Measurements from ENCODE around the gene PRR23E. TPM values are rescaled to one million over a fixed set of nuclear protein-coding genes. Genes with fewer than 3 reads are reported as not detected.

PRR23E gene
- total RNA-seq: not detected
- not detected for polyA plus RNA-seq (2013, experiment 1 of 2)
- not detected for polyA plus RNA-seq (2013, experiment 2 of 2)
- 0 reads per million in 172 experiments for total RNA-seq

- no peaks in the 10 kb centered on the region for H3K4me1 ChIP-seq (ENCODE audit: insufficient read depth, low read length)
- H3K27me3 ChIP-seq (ENCODE audit: control insufficient read depth in 1 of 2, insufficient read depth in 2 of 2, low read length in 2 of 2): peaks cover 0 to 2% of the 10 kb centered on the region in 2 experiments
- no peak for ATAC-seq (ENCODE audit: poor library complexity)
- CTCF ChIA-PET: no interaction called here
- peaks cover 2% of the 10 kb centered on the region for H3K9me3 Mint-ChIP-seq
- peaks cover 0 to 23% of the 10 kb centered on the region in 2 experiments for H3K9me3 ChIP-seq (ENCODE audit: control insufficient read depth in 1 of 2, insufficient read depth in 1 of 2, low read length in 2 of 2)
- H3K4me3 Mint-ChIP-seq: no peak within 1 kb of the TSS
- H3K4me3 ChIP-seq (ENCODE audit: low read length): no peak within 1 kb of the TSS
- intact Hi-C loops (cut with DNase I, micrococcal nuclease): no loop called here
- no peaks in the 10 kb centered on the region for H3K36me3 ChIP-seq (ENCODE audit: insufficient read depth, low read length)
- DNase-seq: no peak
- TF ChIP-seq, protein P1, sequence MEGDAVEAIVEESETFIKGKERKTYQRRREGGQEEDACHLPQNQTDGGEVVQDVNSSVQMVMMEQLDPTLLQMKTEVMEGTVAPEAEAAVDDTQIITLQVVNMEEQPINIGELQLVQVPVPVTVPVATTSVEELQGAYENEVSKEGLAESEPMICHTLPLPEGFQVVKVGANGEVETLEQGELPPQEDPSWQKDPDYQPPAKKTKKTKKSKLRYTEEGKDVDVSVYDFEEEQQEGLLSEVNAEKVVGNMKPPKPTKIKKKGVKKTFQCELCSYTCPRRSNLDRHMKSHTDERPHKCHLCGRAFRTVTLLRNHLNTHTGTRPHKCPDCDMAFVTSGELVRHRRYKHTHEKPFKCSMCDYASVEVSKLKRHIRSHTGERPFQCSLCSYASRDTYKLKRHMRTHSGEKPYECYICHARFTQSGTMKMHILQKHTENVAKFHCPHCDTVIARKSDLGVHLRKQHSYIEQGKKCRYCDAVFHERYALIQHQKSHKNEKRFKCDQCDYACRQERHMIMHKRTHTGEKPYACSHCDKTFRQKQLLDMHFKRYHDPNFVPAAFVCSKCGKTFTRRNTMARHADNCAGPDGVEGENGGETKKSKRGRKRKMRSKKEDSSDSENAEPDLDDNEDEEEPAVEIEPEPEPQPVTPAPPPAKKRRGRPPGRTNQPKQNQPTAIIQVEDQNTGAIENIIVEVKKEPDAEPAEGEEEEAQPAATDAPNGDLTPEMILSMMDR (IDR thresholded peaks at IDR 0.05): no peak
- H3K27ac Mint-ChIP-seq: no peak within 1 kb of the TSS
- H3K4me1 Mint-ChIP-seq (ENCODE audit: low read depth): no peaks in the 10 kb centered on the region
- H3K36me3 Mint-ChIP-seq (ENCODE audit: low read depth): no peaks in the 10 kb centered on the region
- H3K27me3 Mint-ChIP-seq: peaks cover 14% of the 10 kb centered on the region
- no peak within 1 kb of the TSS for H3K27ac ChIP-seq (ENCODE audit: low read depth in 1 of 2, low read length in 2 of 2)
- POLR2A ChIA-PET: interaction anchor here (1.4 kb wide), 1 partner anchor 9 kb away, joined by 4 read pairs; no protein-coding TSS in a partner anchor
Observed at GRCh38 chr3:127192576-127193232, at the start of gene PRR23E. Gene PRR23E (plus strand): TSS chr3:127193131. CDS start chr3:127196686, 3,555 bp downstream.

GRCh38 chr3:127143172-127143571 is 49.8 kb upstream of the PRR23E start:
- ChIA-PET POLR2A (no interaction called here), CTCF (no interaction called here)
- Mint-ChIP-seq H3K27ac (no peak overlapping the region), H3K27me3 (peaks cover 7% of the 10 kb centered on the region), H3K36me3 (ENCODE audit: low read depth) (no peaks in the 10 kb centered on the region), H3K9me3 (no peaks in the 10 kb centered on the region), H3K4me3 (no peak overlapping the region), H3K4me1 (ENCODE audit: low read depth) (no peaks in the 10 kb centered on the region)
- H3K9me3 ChIP-seq (ENCODE audit: control insufficient read depth in 1 of 2, insufficient read depth in 1 of 2, low read length in 2 of 2): peaks cover 0 to 12% of the 10 kb centered on the region in 2 experiments
- intact Hi-C loops (cut with DNase I, micrococcal nuclease): no loop called here
- H3K27ac ChIP-seq (ENCODE audit: low read depth in 1 of 2, low read length in 2 of 2): no peak overlapping the region
- TF ChIP-seq, protein P1 (IDR thresholded peaks at IDR 0.05): no peak
- no peaks in the 10 kb centered on the region for H3K36me3 ChIP-seq (ENCODE audit: insufficient read depth, low read length)
- ATAC-seq (ENCODE audit: poor library complexity) (no peak), DNase-seq (no peak)
- H3K4me1 ChIP-seq (ENCODE audit: insufficient read depth, low read length): no peaks in the 10 kb centered on the region
- H3K4me3 ChIP-seq (ENCODE audit: low read length): no peak overlapping the region
- peaks cover 0 to 5% of the 10 kb centered on the region in 2 experiments for H3K27me3 ChIP-seq (ENCODE audit: control insufficient read depth in 1 of 2, insufficient read depth in 2 of 2, low read length in 2 of 2)

DNA sequence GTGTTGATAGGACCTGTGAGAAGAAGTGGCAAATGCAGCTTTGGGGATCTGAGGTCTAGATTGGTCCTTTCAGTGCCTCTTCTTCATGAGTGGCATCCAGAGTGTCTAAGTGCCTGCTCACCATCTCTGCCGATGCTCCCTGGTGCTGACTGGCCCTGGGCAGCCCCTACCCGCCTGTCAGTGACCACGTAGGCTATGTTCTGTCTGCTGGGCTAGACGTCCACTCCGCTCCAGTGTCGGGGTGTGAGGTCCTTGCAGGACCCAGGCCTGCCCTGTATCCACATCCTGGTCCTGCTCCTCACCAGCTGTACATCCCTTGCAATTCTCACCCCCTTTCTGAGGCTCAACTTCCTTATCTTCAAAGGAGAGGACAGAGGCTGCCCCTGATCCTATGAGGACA is 48.3 kb upstream of the PRR23E start:
- ChIA-PET POLR2A (no interaction called here), CTCF (no interaction called here)
- Histone ChIP-seq H3K4me3 (ENCODE audit: low read length) (no peak overlapping the region), H3K27me3 (ENCODE audit: control insufficient read depth in 1 of 2, insufficient read depth in 2 of 2, low read length in 2 of 2) (peaks cover 0 to 3% of the 10 kb centered on the region in 2 experiments), H3K27ac (ENCODE audit: low read depth in 1 of 2, low read length in 2 of 2) (no peak overlapping the region), H3K4me1 (ENCODE audit: insufficient read depth, low read length) (no peaks in the 10 kb centered on the region), H3K36me3 (ENCODE audit: insufficient read depth, low read length) (no peaks in the 10 kb centered on the region), H3K9me3 (ENCODE audit: control insufficient read depth in 1 of 2, insufficient read depth in 1 of 2, low read length in 2 of 2) (peaks cover 0 to 12% of the 10 kb centered on the region in 2 experiments)
- H3K9me3 Mint-ChIP-seq: no peaks in the 10 kb centered on the region
- no peaks in the 10 kb centered on the region for H3K4me1 Mint-ChIP-seq (ENCODE audit: low read depth)
- DNase-seq: no peak
- intact Hi-C loops (cut with DNase I, micrococcal nuclease): no loop called here
- H3K4me3 Mint-ChIP-seq: no peak overlapping the region
- H3K36me3 Mint-ChIP-seq (ENCODE audit: low read depth): no peaks in the 10 kb centered on the region
- no peak for ATAC-seq (ENCODE audit: poor library complexity)
- H3K27ac Mint-ChIP-seq: no peak overlapping the region
- TF ChIP-seq, protein P1 (IDR thresholded peaks at IDR 0.05): no peak
- peaks cover 14% of the 10 kb centered on the region for H3K27me3 Mint-ChIP-seq

All from CD4-positive, alpha-beta T cell (primary cell).